ENCODE measurements around the gene LRCH1. TPM values are rescaled to one million over a fixed set of nuclear protein-coding genes. Genes with fewer than 3 reads are reported as not detected.

The LRCH1 gene
- total RNA-seq, 4 donors from 2014 or later = 29.1 to 55.6 (median 36.2) TPM

DNA sequence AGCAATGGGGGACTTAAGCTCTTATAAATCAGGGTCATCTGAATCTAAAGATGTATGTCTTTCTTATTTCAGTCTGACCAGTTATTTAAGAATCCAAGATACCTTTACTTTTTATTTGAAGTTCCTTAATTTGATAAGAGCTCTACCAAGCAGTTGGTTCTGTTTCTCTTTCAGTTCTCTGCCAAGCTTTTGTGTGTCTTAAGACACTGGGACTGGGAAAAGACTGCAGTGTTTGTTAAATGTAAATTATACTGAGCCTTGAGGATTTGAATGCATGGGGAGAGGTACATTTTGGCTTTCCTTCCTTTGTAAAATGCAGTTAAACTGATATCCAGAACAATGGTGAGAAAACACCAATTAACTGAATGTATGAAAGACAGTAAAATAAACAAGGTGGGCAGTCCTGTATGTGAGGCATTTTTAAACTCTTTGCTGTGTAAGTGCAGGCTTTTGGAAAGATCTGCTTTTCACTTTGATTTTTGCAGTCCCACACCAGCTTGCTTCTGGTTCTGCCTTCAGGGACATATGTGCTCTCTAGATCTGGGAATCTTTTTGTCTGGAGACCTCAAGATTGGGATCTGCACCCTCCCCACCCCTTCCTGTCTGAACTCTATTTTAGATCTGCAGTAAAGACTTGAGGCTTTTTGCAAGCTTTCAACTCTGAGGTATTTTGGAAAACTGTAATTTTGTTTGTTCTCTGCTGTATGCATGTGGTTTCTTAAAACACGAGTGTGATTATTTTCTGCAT, 77.6 kb downstream of the LRCH1 start:
- H3K36me3 ChIP-seq = no peaks in the 10 kb centered on the region
- no peak for DNase-seq
- no peaks in the 10 kb centered on the region for H3K4me1 ChIP-seq
- no peak overlapping the region for H3K4me3 ChIP-seq
- no peaks in the 10 kb centered on the region for H3K27me3 ChIP-seq
- H3K27ac ChIP-seq = peak overlapping the region in 1 of 2 donors; percentile 8
- no peaks in the 10 kb centered on the region for H3K9me3 ChIP-seq
- intact Hi-C loops (cut with DNase I; ENCODE audit: low total_unique reads) = no loop called here
- TF ChIP-seq POLR2A (IDR thresholded peaks at IDR 0.05) = no peak
- TF ChIP-seq, protein P1, sequence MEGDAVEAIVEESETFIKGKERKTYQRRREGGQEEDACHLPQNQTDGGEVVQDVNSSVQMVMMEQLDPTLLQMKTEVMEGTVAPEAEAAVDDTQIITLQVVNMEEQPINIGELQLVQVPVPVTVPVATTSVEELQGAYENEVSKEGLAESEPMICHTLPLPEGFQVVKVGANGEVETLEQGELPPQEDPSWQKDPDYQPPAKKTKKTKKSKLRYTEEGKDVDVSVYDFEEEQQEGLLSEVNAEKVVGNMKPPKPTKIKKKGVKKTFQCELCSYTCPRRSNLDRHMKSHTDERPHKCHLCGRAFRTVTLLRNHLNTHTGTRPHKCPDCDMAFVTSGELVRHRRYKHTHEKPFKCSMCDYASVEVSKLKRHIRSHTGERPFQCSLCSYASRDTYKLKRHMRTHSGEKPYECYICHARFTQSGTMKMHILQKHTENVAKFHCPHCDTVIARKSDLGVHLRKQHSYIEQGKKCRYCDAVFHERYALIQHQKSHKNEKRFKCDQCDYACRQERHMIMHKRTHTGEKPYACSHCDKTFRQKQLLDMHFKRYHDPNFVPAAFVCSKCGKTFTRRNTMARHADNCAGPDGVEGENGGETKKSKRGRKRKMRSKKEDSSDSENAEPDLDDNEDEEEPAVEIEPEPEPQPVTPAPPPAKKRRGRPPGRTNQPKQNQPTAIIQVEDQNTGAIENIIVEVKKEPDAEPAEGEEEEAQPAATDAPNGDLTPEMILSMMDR (IDR thresholded peaks at IDR 0.05) = no peak

GRCh38 chr13:46631179-46631542, 78.2 kb downstream of the LRCH1 start:
- Histone ChIP-seq H3K4me3 (no peak overlapping the region), H3K9me3 (no peaks in the 10 kb centered on the region), H3K27me3 (no peaks in the 10 kb centered on the region), H3K36me3 (no peaks in the 10 kb centered on the region), H3K27ac (peak overlapping the region in 1 of 2 donors; percentile 8), H3K4me1 (no peaks in the 10 kb centered on the region)
- DNase-seq = no peak
- intact Hi-C loops (cut with DNase I; ENCODE audit: low total_unique reads) = no loop called here
- no peak for TF ChIP-seq POLR2A (IDR thresholded peaks at IDR 0.05)
- TF ChIP-seq, protein P1 (IDR thresholded peaks at IDR 0.05) = no peak

GRCh38 chr13:46632176-46632575, 79.2 kb downstream of the LRCH1 start:
- TF ChIP-seq POLR2A (IDR thresholded peaks at IDR 0.05) = no peak
- TF ChIP-seq, protein P1 (IDR thresholded peaks at IDR 0.05) = no peak
- Histone ChIP-seq H3K36me3 (no peaks in the 10 kb centered on the region), H3K4me1 (no peaks in the 10 kb centered on the region), H3K27me3 (no peaks in the 10 kb centered on the region), H3K9me3 (no peaks in the 10 kb centered on the region), H3K27ac (no peak overlapping the region), H3K4me3 (no peak overlapping the region)
- DNase-seq = no peak
- intact Hi-C loops (cut with DNase I; ENCODE audit: low total_unique reads) = no loop called here

DNA sequence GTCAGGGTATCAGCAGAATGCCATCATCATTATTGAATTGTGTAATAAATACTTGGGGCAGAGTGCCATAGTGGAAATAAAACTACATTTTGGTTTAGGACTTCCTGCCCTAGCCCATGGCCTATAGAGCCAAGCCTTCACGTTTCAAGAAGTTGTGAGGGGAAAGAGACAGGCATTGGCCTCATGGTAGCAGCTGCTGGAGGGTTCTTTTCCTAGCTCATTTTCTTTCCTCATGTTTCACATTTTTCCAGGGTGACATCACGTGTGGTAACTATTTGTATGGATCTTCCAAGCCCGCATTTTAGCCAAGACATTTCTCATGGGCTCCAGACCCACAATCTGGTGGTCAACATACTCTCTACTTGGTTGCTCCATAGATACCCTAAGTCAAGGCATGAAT, 80.4 kb downstream of the LRCH1 start:
- H3K27ac ChIP-seq = no peak overlapping the region
- H3K27me3 ChIP-seq = no peaks in the 10 kb centered on the region
- no peaks in the 10 kb centered on the region for H3K9me3 ChIP-seq
- intact Hi-C loops (cut with DNase I; ENCODE audit: low total_unique reads) = no loop called here
- no peak for DNase-seq
- H3K36me3 ChIP-seq = no peaks in the 10 kb centered on the region
- no peak overlapping the region for H3K4me3 ChIP-seq
- TF ChIP-seq POLR2A (IDR thresholded peaks at IDR 0.05) = no peak
- TF ChIP-seq, protein P1 (IDR thresholded peaks at IDR 0.05) = no peak
- H3K4me1 ChIP-seq = no peaks in the 10 kb centered on the region

- no peaks in the 10 kb centered on the region for H3K27me3 ChIP-seq
- TF ChIP-seq POLR2A (IDR thresholded peaks at IDR 0.05) = no peak
- TF ChIP-seq, protein P1 (IDR thresholded peaks at IDR 0.05) = no peak
- no peaks in the 10 kb centered on the region for H3K36me3 ChIP-seq
- no peaks in the 10 kb centered on the region for H3K4me1 ChIP-seq
- no peak overlapping the region for H3K4me3 ChIP-seq
- DNase-seq = no peak
- H3K27ac ChIP-seq = no peak overlapping the region
- no peaks in the 10 kb centered on the region for H3K9me3 ChIP-seq
- intact Hi-C loops (cut with DNase I; ENCODE audit: low total_unique reads) = no loop called here
Observed at GRCh38 chr13:46636451-46636850, 83.5 kb downstream of the LRCH1 start.
